HepG2 (cell line): ENCODE results near the gene DCC. TPM values are rescaled to one million over a fixed set of nuclear protein-coding genes. Genes with fewer than 3 reads are reported as not detected.

ENCODE experiments used
- ATAC-seq: fragments of 200-7000 bp; cut with Tn5 transposase; 3 replicates; pipeline ENCODE4 v1.9.1; 2020; ENCODE audit warnings: mild to moderate bottlenecking, moderate library complexity
- BruUV-seq: library from RNA; stranded (reverse); fragments of 400-500 nt; replicated peaks from 2 replicates; lab custom pipeline; 2021; lab: Mats Ljungman, UMichigan
- CTCF ChIA-PET: fragments of 300-600 bp; formaldehyde crosslinking; extraction: SDS; loops from one replicate; lab custom pipeline; 2021; ENCODE audit warnings: low total read pairs, inconsistent platforms, low intra/inter-chr PET ratio; lab: Yijun Ruan, JAX
- POLR2A ChIA-PET: fragments of 350-600 bp; sonication (Branson Sonifier 250); formaldehyde crosslinking; loops from one replicate; lab custom pipeline; 2020; ENCODE audit warnings: antibody characterized with exemption, inconsistent platforms; lab: Yijun Ruan, JAX
- DNase-seq: peaks from one replicate; pipeline ENCODE4 v3.0.0-alpha.2; 2015; ENCODE audit warnings: low spot score
- FAIRE-seq: peaks from 3 replicates; lab custom pipeline; 2011; peaks lifted over from hg19 to GRCh38; lab: Jason Lieb, UNC
- H2AFZ ChIP-seq: one replicate; pipeline ENCODE4 v1.6.1; 2011; ENCODE audit warnings: low read length, inconsistent platforms
- H3K27ac ChIP-seq: fragments of 300-600 bp; 3 replicates; pipeline ENCODE4 v1.8.0; 2011; ENCODE audit warnings: mixed run types, mild to moderate bottlenecking, mixed read lengths, low read length, inconsistent platforms; ENCODE audit not compliant: insufficient read depth; ENCODE audit errors: extremely low read length
- H3K27me3 ChIP-seq, 2 experiments: fragments of 200-600 bp in 1 of 2; 2 replicates in 1 of 2; 3 replicates in 1 of 2; pipeline versions ENCODE4 v1.6.0 to v1.8.0; 2011; ENCODE audit warnings: low read length in 2 of 2, mild to moderate bottlenecking in 2 of 2, moderate library complexity in 2 of 2, inconsistent platforms in 1 of 2; ENCODE audit not compliant: insufficient read depth in 2 of 2, control insufficient read depth in 1 of 2
- H3K36me3 ChIP-seq, 2 experiments: fragments of 200-600 bp in 1 of 2; replicated peaks in 1 of 2; 2 replicates in 1 of 2; 3 replicates in 1 of 2; pipeline versions ENCODE4 v1.5.1 to v1.8.0; 2011; ENCODE audit warnings: low read length in 2 of 2, inconsistent platforms in 1 of 2; ENCODE audit not compliant: insufficient read depth in 2 of 2, control insufficient read depth in 1 of 2
- H3K4me1 ChIP-seq: 2 replicates; pipeline ENCODE4 v1.5.1; 2012; ENCODE audit warnings: low read length, inconsistent platforms; ENCODE audit not compliant: insufficient read depth
- H3K4me2 ChIP-seq: 2 replicates; pipeline ENCODE4 v1.6.0; 2011; ENCODE audit warnings: low read depth, low read length, inconsistent platforms
- H3K4me3 ChIP-seq, 3 experiments: fragments of 200-600 bp in 1 of 3; sonication (generic), shearing (Covaris generic) in 1 of 3; replicated peaks in 1 of 3; 2 replicates each; pipeline ENCODE4 v1.5.1; 2011 to 2016; ENCODE audit warnings: low read length in 3 of 3, inconsistent platforms in 2 of 3, low read depth in 2 of 3, mild to moderate bottlenecking in 2 of 3, control low read depth in 1 of 3, mixed read lengths in 1 of 3; ENCODE audit not compliant: insufficient read depth in 1 of 3
- H3K79me2 ChIP-seq: one replicate; pipeline ENCODE4 v1.6.1; 2011; ENCODE audit warnings: low read length, inconsistent platforms; ENCODE audit not compliant: insufficient read depth
- H3K9ac ChIP-seq: 2 replicates; pipeline ENCODE4 v1.6.0; 2011; ENCODE audit warnings: mild to moderate bottlenecking, low read depth, low read length, inconsistent platforms; ENCODE audit not compliant: insufficient read depth
- H3K9me3 ChIP-seq: 2 replicates; pipeline ENCODE4 v1.5.1; 2012; ENCODE audit warnings: mild to moderate bottlenecking, low read length
- H4K20me1 ChIP-seq: 2 replicates; pipeline ENCODE4 v1.6.0; 2011; ENCODE audit warnings: inconsistent platforms, mild to moderate bottlenecking, low read length, moderate library complexity; ENCODE audit not compliant: insufficient read depth
- DBP ChIP-seq: sonication (generic); formaldehyde crosslinking; IDR thresholded peaks from 2 replicates; pipeline ENCODE4 v1.4.0; 2020; ENCODE audit warnings: missing genetic modification reagents; ENCODE audit errors: not compliant biosample characterization
- HHEX ChIP-seq: IDR thresholded peaks from 2 replicates; pipeline ENCODE4 v1.6.1; 2016; ENCODE audit warnings: control low read depth
- HMG20A ChIP-seq: IDR thresholded peaks from 2 replicates; pipeline ENCODE4 v1.6.1; 2016; ENCODE audit warnings: borderline replicate concordance
- MYC ChIP-seq: sonication (generic); formaldehyde crosslinking; IDR thresholded peaks from 2 replicates; pipeline ENCODE4 v1.9.0; 2021; ENCODE audit warnings: missing genetic modification reagents, borderline replicate concordance
- SMAD3 ChIP-seq: sonication (generic); formaldehyde crosslinking; IDR thresholded peaks from 2 replicates; pipeline ENCODE4 v1.4.0; 2020; ENCODE audit warnings: missing genetic modification reagents
- SP4 ChIP-seq: sonication (generic); formaldehyde crosslinking; IDR thresholded peaks from 2 replicates; pipeline ENCODE4 v1.8.1; 2023; ENCODE audit warnings: mild to moderate bottlenecking, missing genetic modification reagents
- ZBTB2 ChIP-seq: sonication (generic); formaldehyde crosslinking; IDR thresholded peaks from 2 replicates; pipeline ENCODE4 v1.8.0; 2022; ENCODE audit warnings: low read depth, missing genetic modification reagents
- ZBTB34 ChIP-seq: sonication (generic); formaldehyde crosslinking; IDR thresholded peaks from 2 replicates; pipeline ENCODE4 v1.8.0; 2022; ENCODE audit warnings: mild to moderate bottlenecking, missing genetic modification reagents
- ZNF451 ChIP-seq: sonication (generic); formaldehyde crosslinking; IDR thresholded peaks from 2 replicates; pipeline ENCODE4 v1.5.0; 2020; ENCODE audit warnings: mild to moderate bottlenecking, missing genetic modification reagents
- ZNF607 ChIP-seq: sonication (generic); formaldehyde crosslinking; IDR thresholded peaks from 2 replicates; pipeline ENCODE4 v1.5.1; 2020; ENCODE audit warnings: missing genetic modification reagents, mild to moderate bottlenecking, borderline replicate concordance
- ZSCAN31 ChIP-seq: sonication (generic); formaldehyde crosslinking; IDR thresholded peaks from 2 replicates; pipeline ENCODE4 v1.5.0; 2020; ENCODE audit warnings: low read depth, mild to moderate bottlenecking, missing genetic modification reagents
- WGBS: methylation state at CpG from one replicate; pipeline ENCODE4 v1.1.6; 2017; ENCODE audit warnings: low lambda C conversion rate; 5-methylcytosine and 5-hydroxymethylcytosine counted together
- in situ Hi-C: cut with HindIII; loops from 2 replicates; pipeline ENCODE4 v1.10.0; 2017; ENCODE audit warnings: low pct_unique_long_range_greater_than_20kb; ENCODE audit not compliant: extremely low pct_ligation_motif_present
- intact Hi-C: fragments of 100-400 bp; cut with micrococcal nuclease; formaldehyde crosslinking; loops from one replicate; pipeline ENCODE4 v1.10.0; 2022; ENCODE audit not compliant: unreplicated experiment
- polyA plus RNA-seq, 8 experiments: library from polyadenylated mRNA; depleted of rRNA in 3 of 8; stranded (reverse) in 7 of 8; unstranded in 1 of 8; fragments of >200 nt; fragmentation: Illumina TruSeq in 4 of 8; extraction: Trizol in 4 of 8; gene quantifications; 2 replicates each; pipeline versions ENCODE4 v1.2.1 to v1.2.3, GENCODE V29; 2011 to 2016; ENCODE audit warnings: low read depth in 4 of 8, missing spikeins in 1 of 8, mixed read lengths in 1 of 8; ENCODE audit not compliant: insufficient read depth in 1 of 8
- total RNA-seq, 5 experiments: library from RNA; depleted of rRNA; stranded (reverse); fragments of >200 nt; fragmentation: Illumina TruSeq; extraction: Trizol; gene quantifications; 2 replicates each; pipeline ENCODE4 v1.2.3, GENCODE V29; 2016; ENCODE audit warnings: low read depth in 1 of 5
- TF ChIP-seq, protein P1 (sequence below): sonication (generic); formaldehyde crosslinking; IDR thresholded peaks from 2 replicates; pipeline ENCODE4 v1.5.1; 2020; ENCODE audit warnings: missing genetic modification reagents, mild to moderate bottlenecking, borderline replicate concordance
- TF ChIP-seq, protein P2 (sequence below): sonication (generic); formaldehyde crosslinking; IDR thresholded peaks from 2 replicates; pipeline ENCODE4 v1.5.1; 2020; ENCODE audit warnings: mild to moderate bottlenecking, missing genetic modification reagents, moderate library complexity
- TF ChIP-seq, protein P3 (sequence below): sonication (generic); formaldehyde crosslinking; IDR thresholded peaks from 2 replicates; pipeline ENCODE4 v1.5.0; 2020; ENCODE audit warnings: mild to moderate bottlenecking, low read depth, missing genetic modification reagents, borderline replicate concordance
- TF ChIP-seq, protein P4 (sequence below): sonication (generic); formaldehyde crosslinking; IDR thresholded peaks from 2 replicates; pipeline ENCODE4 v1.8.0; 2022; ENCODE audit warnings: mild to moderate bottlenecking, missing genetic modification reagents, moderate library complexity

DCC gene
- total and polyA plus RNA-seq, 2 of the 13 experiments (the other 11 are each of a cell fraction or from before 2014, with no cell fraction given), result not detected

- POLR2A ChIA-PET, result no interaction called here
- TF ChIP-seq, protein P1, sequence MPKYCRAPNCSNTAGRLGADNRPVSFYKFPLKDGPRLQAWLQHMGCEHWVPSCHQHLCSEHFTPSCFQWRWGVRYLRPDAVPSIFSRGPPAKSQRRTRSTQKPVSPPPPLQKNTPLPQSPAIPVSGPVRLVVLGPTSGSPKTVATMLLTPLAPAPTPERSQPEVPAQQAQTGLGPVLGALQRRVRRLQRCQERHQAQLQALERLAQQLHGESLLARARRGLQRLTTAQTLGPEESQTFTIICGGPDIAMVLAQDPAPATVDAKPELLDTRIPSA, result no peak
- TF ChIP-seq ZBTB2 (CRISPR knock-in tag), result no peak
- TF ChIP-seq HHEX (CRISPR knock-in tag), result no peak
- TF ChIP-seq, protein P2, sequence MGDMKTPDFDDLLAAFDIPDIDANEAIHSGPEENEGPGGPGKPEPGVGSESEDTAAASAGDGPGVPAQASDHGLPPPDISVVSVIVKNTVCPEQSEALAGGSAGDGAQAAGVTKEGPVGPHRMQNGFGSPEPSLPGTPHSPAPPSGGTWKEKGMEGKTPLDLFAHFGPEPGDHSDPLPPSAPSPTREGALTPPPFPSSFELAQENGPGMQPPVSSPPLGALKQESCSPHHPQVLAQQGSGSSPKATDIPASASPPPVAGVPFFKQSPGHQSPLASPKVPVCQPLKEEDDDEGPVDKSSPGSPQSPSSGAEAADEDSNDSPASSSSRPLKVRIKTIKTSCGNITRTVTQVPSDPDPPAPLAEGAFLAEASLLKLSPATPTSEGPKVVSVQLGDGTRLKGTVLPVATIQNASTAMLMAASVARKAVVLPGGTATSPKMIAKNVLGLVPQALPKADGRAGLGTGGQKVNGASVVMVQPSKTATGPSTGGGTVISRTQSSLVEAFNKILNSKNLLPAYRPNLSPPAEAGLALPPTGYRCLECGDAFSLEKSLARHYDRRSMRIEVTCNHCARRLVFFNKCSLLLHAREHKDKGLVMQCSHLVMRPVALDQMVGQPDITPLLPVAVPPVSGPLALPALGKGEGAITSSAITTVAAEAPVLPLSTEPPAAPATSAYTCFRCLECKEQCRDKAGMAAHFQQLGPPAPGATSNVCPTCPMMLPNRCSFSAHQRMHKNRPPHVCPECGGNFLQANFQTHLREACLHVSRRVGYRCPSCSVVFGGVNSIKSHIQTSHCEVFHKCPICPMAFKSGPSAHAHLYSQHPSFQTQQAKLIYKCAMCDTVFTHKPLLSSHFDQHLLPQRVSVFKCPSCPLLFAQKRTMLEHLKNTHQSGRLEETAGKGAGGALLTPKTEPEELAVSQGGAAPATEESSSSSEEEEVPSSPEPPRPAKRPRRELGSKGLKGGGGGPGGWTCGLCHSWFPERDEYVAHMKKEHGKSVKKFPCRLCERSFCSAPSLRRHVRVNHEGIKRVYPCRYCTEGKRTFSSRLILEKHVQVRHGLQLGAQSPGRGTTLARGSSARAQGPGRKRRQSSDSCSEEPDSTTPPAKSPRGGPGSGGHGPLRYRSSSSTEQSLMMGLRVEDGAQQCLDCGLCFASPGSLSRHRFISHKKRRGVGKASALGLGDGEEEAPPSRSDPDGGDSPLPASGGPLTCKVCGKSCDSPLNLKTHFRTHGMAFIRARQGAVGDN (CRISPR knock-in tag), result no peak
- TF ChIP-seq ZNF607, result no peak
- no peak for TF ChIP-seq MYC
- TF ChIP-seq, protein P3, sequence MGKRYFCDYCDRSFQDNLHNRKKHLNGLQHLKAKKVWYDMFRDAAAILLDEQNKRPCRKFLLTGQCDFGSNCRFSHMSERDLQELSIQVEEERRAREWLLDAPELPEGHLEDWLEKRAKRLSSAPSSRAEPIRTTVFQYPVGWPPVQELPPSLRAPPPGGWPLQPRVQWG (CRISPR knock-in tag), result no peak
- TF ChIP-seq DBP, result no peak
- TF ChIP-seq, protein P4, sequence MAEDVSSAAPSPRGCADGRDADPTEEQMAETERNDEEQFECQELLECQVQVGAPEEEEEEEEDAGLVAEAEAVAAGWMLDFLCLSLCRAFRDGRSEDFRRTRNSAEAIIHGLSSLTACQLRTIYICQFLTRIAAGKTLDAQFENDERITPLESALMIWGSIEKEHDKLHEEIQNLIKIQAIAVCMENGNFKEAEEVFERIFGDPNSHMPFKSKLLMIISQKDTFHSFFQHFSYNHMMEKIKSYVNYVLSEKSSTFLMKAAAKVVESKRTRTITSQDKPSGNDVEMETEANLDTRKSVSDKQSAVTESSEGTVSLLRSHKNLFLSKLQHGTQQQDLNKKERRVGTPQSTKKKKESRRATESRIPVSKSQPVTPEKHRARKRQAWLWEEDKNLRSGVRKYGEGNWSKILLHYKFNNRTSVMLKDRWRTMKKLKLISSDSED (CRISPR knock-in tag), result no peak
- TF ChIP-seq HMG20A, result no peak
- TF ChIP-seq SP4 (CRISPR knock-in tag), result no peak
- no peak for TF ChIP-seq ZSCAN31 (CRISPR knock-in tag)
- no peak for TF ChIP-seq ZBTB34 (CRISPR knock-in tag)
- no peak for TF ChIP-seq SMAD3
- TF ChIP-seq ZNF451 (CRISPR knock-in tag), result no peak
Observed at GRCh38 chr18:52615321-52615720, 275.3 kb downstream of the DCC start.

More at GRCh38 chr18:52615321-52615720, 275.3 kb downstream of the DCC start:
- Histone ChIP-seq H3K79me2 (no peaks in the 10 kb centered on the region), H3K9me3 (no peaks in the 10 kb centered on the region), H3K27me3 (no peaks in the 10 kb centered on the region), H3K4me3 (no peak overlapping the region), H3K4me1 (no peaks in the 10 kb centered on the region), H2AFZ (no peak overlapping the region), H3K9ac (no peak overlapping the region), H3K36me3 (no peaks in the 10 kb centered on the region), H3K4me2 (no peak overlapping the region), H3K27ac (no peak overlapping the region), H4K20me1 (no peaks in the 10 kb centered on the region)
- intact Hi-C loops, result no loop called here
- ATAC-seq (no peak), DNase-seq (no peak), FAIRE-seq (no peak)
- in situ Hi-C loops, result no loop called here
- BruUV-seq, result no TSS peak
- 3% methylated on average over 2 of the region's 2 CpGs for WGBS
- CTCF ChIA-PET, result no interaction called here
